ENCODE measurements around the gene COL24A1. TPM values are rescaled to one million over a fixed set of nuclear protein-coding genes. Genes with fewer than 3 reads are reported as not detected.

The COL24A1 gene
- total and polyA plus RNA-seq, 2 of the 8 experiments (the other 6 are each of a cell fraction or from before 2014, with no cell fraction given) = 0.23 to 1.1 TPM

DNA sequence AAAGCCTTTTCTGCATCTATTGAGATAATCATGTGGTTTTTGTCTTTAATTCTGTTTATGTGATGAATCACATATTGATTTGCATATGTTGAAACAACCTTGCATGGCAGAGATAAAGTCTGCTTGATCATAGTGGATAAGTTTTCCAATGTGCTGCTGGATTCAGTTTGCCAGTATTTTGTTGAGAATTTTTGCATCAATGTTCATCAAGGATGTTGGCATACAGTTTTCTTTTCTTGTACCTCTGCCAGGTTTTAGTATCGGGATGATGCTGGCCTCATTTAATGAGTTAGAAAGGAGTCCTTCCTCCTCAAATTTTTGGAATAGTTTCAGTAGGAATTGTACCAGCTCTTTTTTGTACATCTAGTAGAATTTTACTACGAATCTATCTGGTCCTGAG is 55.0 kb downstream of the COL24A1 start:
- Histone ChIP-seq H4K8ac (ENCODE audit: extremely low read depth, insufficient read depth, low read length) (no peak overlapping the region), H3K23ac (ENCODE audit: insufficient read length) (no peak overlapping the region), H2BK20ac (ENCODE audit: low read length) (no peak overlapping the region), H3K23me2 (ENCODE audit: low read depth, low read length) (no peaks in the 10 kb centered on the region), H3K9me3 (ENCODE audit: insufficient read depth in 2 of 2, low read depth in 1 of 2, low read length in 1 of 2) (no peaks in the 10 kb centered on the region), H3K4me2 (ENCODE audit: insufficient read depth in 1 of 2, low read depth in 2 of 2, low read length in 2 of 2) (no peak overlapping the region), H3K4ac (replicated peaks; ENCODE audit: insufficient read length, low read depth, low read length) (no peak overlapping the region), H3K79me2 (ENCODE audit: control insufficient read depth in 1 of 2, insufficient read depth in 2 of 2, low read length in 2 of 2) (no peaks in the 10 kb centered on the region), H3K4me1 (replicated peaks in 1 of 4; ENCODE audit: control insufficient read depth in 3 of 4, insufficient read depth in 4 of 4, low read length in 3 of 4) (peaks cover 0 to 8% (median 2%) of the 10 kb centered on the region in 4 experiments; a peak in 4 of 7 replicates), H3K4me3 (ENCODE audit: extremely low read depth in 1 of 4, insufficient read depth in 2 of 4, low read depth in 3 of 4, low read length in 4 of 4) (no peak overlapping the region), H4K5ac (ENCODE audit: insufficient read length, low read depth, low read length) (no peak overlapping the region), H3K14ac (ENCODE audit: insufficient read length) (no peak overlapping the region), H3K56ac (replicated peaks; ENCODE audit: insufficient read length, low read depth, low read length) (no peak overlapping the region), H3K27ac (ENCODE audit: low read depth, low read length) (no peak overlapping the region), H3K27me3 (replicated peaks in 1 of 4; ENCODE audit: control insufficient read depth in 3 of 4, extremely low read depth in 1 of 4, insufficient read depth in 3 of 4, low read length in 3 of 4) (no peaks in the 10 kb centered on the region), H3K18ac (ENCODE audit: extremely low read depth, low read length) (no peak overlapping the region), H2BK15ac (ENCODE audit: low read length) (no peak overlapping the region), H3K36me3 (ENCODE audit: control insufficient read depth in 2 of 4, insufficient read depth in 4 of 4, low read length in 3 of 4) (no peaks in the 10 kb centered on the region), H2AFZ (ENCODE audit: low read length) (no peak overlapping the region), H3K79me1 (ENCODE audit: low read depth, low read length) (no peaks in the 10 kb centered on the region), H2BK12ac (ENCODE audit: low read depth, low read length) (no peak overlapping the region), H4K91ac (replicated peaks; ENCODE audit: insufficient read length, low read length) (no peak overlapping the region), H2BK5ac (ENCODE audit: low read depth, low read length) (no peak overlapping the region), H4K20me1 (replicated peaks in 1 of 2; ENCODE audit: control insufficient read depth in 1 of 2, insufficient read depth in 2 of 2, low read length in 2 of 2) (no peaks in the 10 kb centered on the region), H2AK5ac (ENCODE audit: low read depth, low read length) (no peak overlapping the region), H3K9ac (replicated peaks in 1 of 4; ENCODE audit: extremely low read depth in 1 of 4, low read depth in 3 of 4, low read length in 3 of 4) (no peak overlapping the region), H2BK120ac (replicated peaks; ENCODE audit: low read depth, low read length) (no peak overlapping the region)
- no peak for DNase-seq (ENCODE audit: low read depth in 1 of 2, low spot score in 2 of 2)
- ChIA-PET CTCF (ENCODE audit: partially characterized antibody) (no interaction called here), POLR2A (ENCODE audit: partially characterized antibody) (no interaction called here)
- no peak for FAIRE-seq
- 88% methylated on average over 2 of the region's 2 CpGs; no CpG with 5 or more reads in 1 of the 2 experiments for WGBS, 2 experiments (ENCODE audit: extremely low coverage in 1 of 2, insufficient coverage in 1 of 2, insufficient read length in 1 of 2, insufficient replicate concordance in 2 of 2, low coverage in 1 of 2, low lambda C conversion rate in 2 of 2, missing lambda C conversion rate in 1 of 2)
- no peak for TF ChIP-seq NRF1 (IDR thresholded peaks at IDR 0.05; ENCODE audit: low read depth, low read length)
- no peak for TF ChIP-seq RAD21 (IDR thresholded peaks at IDR 0.05 in 1 of 2, conservative IDR thresholded peaks at IDR 0.05 in 1 of 2; ENCODE audit: low read depth in 2 of 2, low read length in 2 of 2)
- no peak for TF ChIP-seq SIRT6 (IDR thresholded peaks at IDR 0.05; ENCODE audit: low read length)

Data from H1 (cell line).